ENCODE results near the gene NQO1.

- no peak for TF ChIP-seq CTCF (IDR thresholded peaks at IDR 0.05)
- no peak for TF ChIP-seq POLR2A (IDR thresholded peaks at IDR 0.05)
These were observed 26.4 kb downstream of the NQO1 start for GRCh38 chr16:69699915-69700314.

Measured in uterus (tissue), 2 donors.